SKM-1 treated with dmso at 0.1 percent for 144 hours (cell line): ENCODE results near the gene ACSL6.

Experiments used
- DNase-seq: peaks from one replicate; lab custom pipeline; 2025; ENCODE audit not compliant: unreplicated experiment; lab: John Stamatoyannopoulos, UW

Gene ACSL6

DNA sequence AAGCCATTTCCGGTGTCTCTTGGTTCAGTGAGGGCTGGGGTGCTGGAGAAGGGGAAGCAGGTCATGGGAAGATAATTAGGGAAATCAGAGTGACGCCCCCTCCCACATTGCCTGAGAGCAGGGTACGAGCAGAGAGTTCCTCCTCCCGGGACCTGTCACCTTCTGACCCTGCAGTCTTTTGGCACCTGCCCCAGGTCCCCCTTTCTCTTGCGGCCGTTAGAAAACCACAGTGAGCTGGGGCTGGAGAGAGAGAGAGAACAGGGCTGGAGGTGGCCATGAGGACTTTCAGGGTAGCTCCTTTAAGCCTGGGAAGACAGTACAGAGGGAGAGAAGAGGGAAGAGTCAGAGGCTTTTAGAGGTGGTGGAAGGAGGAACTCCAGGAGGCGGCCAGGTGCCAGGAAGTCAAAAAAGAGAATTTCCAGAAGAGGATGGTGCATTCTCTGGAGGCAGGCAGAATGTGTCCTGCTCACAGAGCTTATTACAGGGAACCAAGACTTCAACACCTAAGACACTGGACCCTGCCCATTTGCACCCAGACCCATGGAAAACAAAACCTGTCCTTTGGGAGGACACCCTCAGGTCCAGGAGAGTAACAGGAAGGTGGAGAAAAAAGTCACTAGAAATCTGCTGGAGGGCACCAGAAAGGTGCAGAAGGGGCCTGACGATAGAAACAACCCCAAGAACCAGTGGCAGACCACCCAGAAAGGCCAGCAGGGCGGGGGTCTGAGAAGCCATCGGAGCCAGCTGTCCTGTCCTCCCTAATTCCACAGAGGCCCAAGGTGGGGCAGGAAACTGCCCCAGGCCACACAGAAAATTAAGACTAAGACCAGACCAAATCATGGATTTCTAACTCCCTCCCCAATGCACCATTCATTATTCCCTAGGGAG is 6.5 kb upstream of the ACSL6 start:
- peak; percentile 3 for DNase-seq

DNA sequence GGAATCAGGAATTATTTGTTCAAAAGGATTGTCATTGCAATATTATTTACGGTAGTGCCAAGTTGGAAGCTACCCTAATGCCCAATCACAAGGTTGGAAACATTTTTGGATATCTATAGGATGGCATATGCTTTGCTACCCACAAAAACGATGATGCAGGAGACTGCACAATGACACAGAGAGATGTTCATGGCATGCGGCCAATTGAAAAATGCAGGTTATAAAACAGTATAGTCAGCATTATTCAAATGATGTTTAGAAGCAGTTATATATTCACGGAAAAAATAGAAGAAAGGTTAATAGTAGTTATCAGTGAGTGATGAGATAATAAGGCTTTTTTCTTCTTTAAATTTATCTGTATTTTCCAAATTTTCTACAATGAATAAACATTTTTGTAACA is 5.9 kb upstream of the ACSL6 start:
- DNase-seq = no peak

DNA sequence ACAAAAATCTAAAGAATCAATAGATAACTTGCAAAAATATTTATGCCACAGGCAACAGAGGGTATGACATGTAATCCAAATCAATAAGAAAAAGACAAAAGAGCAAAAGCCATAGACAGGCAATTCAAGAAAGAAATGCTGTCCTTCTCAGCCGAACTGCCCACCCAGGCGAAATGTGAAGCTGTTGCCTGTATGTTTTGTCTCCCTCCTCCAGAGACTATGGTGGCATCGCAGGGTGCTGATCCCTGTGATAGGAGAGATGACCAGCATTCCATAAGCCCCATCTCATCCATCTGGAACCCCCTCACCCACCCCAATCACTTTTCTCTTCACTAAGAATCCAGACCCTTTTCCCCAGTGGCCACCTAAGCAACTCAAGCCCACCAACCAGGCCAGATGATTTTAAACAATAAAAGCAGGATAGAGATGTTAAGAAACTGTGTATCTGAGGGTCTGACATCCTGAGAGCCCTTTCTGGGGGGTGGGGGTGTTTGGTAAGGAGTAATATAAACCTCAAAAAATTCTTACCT is 5.3 kb upstream of the ACSL6 start:
- DNase-seq = no peak

DNA sequence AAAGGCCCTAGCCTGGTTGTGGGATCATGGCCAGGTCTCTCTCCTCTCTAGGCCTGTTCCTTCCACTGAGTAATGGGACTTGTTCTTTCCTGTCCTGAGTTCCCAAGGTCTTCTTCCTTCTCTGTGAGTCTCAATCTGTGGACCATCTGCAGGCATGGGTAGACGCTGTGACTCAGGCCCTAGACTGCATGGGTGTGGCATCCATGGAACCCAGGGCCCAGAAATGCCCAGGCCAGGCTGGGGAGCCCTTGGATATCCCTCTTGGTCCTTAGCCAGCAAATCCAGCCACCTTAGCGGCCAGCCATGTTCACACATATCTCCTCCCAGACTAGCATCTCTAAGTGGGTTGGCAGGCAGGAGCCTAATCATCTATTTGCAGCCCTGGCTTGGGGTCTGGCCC is 2.3 kb upstream of the ACSL6 start:
- no peak for DNase-seq

DNA sequence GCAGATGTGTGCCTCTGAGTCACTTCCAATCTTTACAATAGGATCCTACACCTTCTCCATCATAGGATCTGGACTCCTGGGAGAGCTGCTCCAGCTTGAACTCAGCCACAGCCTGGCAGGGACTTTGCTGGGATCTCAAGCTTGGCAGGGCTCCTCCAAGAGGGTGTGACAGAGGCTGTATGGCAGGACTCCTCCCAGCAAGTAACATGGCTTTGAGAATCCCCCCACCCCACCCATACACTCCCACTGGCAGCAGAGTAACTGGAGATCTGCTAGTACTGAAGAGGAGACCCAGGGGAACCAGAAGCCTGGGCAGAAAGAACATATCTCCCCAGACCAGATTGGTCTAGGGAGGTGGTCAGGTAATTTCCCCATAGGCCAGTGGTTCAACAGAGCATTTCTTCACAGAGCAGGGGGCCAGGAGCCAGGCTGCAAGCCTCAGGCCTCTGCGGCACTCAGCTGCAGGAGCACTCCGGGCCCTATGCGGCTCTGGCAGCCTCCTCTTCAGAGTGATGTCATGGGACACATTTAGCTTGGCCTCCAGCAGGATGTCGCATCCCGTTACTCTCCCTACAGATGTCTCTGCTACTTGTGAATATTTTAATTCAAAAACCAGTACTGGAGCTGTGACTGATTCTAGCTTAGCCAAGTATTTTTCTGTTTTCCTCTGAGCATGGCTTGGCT is 1.7 kb upstream of the ACSL6 start:
- no peak for DNase-seq

DNA sequence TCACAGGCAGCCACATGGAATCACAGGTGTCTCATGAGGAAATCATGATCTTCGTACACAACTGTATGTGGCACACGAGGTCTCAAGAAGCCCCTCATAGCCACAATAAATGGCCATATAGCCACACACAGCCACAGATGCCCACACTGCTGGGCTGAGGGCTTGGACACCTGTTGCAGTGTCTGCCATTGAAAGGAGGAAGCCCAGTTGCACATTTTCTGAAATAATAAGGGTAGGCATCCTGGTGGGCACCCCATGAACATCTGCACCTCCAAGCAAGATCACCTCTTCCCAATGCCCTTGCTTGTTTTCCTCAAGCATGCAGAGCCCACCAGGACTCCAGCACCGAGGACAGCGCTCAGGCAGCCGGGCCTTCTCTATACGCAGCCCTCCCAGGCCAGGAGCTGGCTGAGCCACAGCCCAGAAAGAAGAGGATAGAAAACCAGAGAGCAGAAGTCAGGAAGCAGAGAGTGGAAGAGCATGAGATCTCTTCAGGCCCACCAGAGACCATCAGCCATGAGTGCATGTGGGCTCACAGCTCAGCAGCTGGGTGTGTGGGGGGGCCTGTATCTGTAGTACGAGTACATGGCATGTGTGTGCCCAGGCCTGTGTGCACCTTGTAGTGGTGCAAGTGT is 1.0 kb upstream of the ACSL6 start:
- DNase-seq = no peak

DNA sequence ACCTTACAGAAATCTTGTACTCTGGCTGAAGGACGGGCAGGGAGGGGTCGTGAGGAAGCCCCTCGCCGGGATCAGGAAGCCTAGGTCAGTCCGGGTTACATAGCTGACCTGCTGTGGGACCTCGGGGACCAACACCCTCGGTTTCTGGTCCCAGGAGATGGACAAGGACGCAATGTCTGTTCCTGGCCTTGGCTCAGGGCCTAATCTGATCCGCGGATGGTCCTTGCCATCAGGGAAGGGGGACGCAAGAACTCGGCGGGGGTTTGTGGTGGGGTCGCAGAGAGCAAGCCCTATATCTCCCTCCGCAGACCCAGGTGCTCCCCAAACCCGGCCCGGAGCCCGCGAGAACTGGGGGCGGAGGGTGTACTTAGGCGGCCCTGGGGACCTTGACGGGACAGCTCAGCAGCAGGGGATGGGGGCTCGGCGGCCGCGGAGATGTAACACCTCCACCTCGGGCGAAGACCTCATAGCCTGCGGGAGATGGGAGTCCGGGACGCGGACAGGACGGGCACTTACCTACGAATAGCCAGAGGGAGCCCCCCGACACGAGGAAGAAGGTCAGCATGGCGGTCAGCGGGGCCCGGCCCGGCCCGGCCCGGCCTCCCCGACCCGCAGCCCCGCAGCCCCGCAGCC is 353 bp downstream of the ACSL6 start:
- DNase-seq = no peak

DNA sequence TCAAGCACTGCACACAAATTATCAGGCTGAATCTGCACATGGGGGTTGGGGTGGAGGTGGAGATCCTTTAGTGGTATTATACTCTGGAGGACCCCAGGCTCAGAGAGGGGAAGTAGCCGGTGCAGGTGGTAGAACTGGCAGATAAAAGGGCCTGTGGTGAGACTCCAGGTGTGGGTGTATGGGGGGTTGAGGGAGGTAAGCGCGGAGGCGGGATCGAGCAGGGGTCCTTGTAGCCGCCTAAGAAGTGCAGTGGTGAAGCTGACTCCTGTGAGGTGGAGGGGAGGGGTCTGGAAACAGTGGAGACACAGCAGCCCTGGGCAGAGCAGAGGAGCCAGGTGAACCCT is 841 bp downstream of the ACSL6 start:
- no peak for DNase-seq

DNA sequence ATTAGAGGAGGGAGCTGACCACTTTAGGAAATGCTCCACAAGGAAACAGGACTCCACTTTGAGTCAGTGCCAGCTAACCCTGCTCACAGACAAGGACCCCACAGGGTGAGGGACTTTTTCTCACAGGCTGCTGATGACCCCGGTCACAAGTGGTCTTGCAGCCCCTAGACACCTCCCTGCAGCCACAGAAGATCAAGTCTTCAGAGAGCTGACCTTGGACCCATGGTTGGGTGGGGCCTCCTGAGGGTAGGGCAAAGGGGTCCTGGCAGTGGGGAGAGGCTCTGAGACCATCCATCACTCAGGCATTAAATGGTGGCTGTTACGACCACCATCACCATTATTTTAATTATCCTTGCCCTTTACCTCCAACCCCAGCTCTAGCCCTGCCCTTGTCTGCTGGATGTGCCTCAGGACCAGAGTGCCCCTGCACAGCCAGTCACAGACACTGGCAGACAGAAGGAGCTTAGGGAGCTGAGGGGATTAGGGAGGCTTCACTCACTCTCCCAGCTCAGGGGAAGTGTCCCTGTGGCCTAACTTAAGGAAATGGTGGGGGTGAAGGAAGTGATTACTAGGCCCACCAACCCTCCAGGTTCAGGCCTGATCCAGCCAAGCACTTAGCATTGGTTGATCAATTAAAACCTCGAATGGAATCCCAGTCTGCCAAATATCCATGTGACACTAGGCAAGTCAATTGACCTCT is 1.6 kb downstream of the ACSL6 start:
- no peak for DNase-seq

DNA sequence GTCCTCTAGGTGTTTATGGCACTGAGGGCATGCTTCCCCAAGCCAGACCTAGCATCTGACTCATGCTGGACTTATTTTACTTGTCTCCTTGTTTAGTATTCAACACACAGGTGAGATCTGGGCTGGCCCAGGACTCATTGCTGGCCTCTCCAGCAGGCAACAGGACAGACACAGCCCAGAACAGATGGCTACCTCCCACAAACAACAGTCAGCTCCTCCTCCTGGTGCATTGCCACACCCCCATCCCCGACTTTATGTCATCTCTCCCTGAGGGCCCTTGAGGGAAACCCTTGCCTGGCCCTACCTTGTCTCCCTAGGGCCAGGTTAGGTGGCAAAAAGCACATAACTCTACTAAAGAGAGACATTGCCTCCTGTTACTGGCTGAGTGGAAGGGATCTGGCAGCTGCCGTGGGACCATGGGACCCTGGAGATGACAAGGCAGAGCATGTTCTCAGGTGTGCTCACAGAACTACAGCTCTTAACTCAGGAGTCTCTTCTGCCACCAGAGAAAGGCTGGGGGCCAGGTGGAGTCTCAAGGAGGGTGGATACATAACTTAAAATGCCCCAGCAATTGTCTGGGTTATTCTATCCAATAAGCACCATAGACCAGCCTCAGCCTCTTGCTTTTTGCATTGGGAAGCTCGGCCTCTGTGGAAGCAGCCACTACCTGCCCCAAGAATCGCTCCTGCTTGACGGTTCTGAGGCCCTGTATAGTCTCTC is 2.3 kb downstream of the ACSL6 start:
- DNase-seq = no peak

DNA sequence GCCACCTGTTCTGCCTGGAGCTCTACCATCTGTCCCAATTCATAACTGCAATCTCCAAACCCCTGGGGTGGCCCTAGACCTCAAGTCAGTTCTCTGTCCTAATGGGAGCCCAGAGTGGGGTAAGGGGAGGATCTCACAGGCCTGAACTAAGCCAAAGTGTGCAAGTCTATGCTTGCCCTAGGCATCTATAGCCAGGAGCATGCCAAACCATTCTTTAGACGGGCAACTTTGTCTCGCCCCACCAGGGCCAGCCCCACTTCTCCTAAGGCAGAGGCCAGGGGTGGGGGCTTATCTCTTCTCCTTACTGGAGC is 3.3 kb downstream of the ACSL6 start:
- DNase-seq = no peak

DNA sequence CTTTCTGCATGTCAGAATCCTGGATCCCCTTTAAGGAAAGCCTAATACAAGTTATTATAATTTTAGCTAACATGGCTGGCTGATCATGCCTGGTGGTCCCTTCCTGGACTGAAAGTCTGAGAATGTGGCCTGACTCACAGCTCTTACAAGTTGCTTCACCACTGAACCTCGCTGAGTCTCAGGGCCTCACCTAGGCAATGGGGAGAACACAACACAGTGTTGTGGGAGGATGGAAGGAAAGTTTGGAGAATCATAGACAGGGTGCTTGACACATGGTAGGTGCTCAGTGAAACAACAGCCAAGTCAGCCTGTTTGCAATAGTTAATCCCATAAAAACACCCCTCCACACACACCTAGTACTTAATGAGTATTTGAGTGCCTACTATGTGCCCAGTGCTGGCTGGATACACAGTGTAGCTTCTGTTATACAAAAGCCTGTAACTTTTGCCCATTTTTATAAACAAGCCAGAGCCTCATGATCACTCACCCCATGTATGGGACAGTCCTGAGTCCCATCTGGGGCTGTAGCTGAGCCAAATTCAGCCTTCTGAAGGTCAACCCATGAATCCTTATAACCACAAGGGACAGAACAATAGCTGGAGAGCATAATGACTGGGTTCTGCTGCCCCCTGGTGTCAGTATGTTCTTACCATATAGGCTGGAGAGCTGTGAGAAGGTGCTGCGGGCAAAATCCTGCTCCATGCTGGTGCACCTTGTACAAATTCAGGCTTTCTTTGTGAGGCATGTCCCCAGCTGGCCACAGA is 3.9 kb downstream of the ACSL6 start:
- DNase-seq = peak; percentile 73

DNA sequence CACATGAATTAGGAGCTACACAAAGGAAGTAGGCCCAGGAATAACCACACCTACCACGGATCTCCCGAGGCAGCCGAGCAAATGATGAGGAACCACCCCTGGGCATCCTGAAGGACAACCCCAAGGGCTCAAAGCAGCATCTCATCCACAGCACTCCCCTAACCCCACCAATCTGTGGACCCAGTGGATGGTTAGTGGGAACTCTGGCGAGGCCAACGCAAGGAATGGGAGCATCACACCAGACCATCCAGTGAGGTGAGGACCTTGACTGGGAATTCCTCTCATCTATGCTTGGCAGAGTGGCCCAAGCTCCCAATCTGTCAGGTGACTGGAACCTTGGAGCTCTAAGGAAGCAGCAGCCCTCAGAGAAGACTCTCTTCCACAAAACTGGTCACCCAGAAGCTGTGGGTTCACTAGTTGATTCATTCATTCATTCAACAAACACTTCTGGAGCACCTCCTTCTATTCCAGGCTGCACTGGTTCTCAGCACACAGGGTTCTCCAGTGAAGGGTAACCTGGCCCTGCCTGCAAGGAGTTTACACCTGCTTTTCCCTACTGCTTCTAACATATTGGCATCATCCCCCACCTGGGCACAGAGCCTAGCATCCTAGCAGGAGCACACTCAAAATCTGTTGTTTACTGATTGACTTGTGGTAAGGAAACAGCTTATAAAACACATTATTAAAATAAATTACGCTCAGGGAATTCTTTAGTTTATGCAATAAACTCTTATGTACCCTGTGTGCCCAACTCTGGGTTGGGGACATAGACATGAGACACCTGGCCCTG is 4.9 kb downstream of the ACSL6 start:
- no peak for DNase-seq

DNA sequence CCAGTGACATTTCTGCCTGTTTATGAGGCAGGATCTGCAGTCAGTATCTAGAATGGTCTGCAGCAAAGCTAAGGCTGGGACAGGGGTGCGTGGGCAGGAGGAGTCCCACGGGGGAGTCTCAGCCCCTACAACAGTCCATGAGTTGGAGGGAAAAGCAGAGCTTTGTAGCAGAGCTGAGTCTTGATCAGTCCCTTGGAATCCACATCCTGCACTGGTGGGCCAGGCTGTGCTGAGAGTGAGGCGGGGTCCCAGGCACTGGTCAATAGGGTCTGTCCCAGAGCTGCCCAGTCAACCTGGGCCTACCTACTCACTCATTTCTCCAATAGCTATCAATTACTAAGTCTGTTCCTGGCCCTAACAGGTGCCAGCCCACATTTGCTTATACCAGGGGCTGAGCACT is 5.9 kb downstream of the ACSL6 start:
- DNase-seq = no peak

DNA sequence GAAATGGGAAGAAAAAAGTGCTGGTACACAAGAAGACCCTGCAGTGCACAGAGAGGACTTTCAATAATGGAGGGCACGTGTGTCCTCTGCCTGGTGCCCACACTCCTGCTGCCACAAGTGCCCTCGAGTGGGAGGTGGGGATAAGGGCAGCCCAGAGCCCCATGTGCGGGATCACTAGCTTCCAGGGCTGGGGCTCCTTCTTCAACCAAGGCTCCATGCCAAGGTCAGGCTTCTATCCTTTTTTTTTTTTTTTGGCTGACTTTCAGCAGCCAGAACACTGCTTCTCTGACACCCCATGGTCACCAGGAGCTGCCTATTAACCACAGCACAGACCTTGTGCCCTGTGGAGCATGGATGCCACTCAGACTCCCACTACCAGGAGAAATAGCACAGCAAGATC is 7.5 kb downstream of the ACSL6 start:
- DNase-seq = no peak

DNA sequence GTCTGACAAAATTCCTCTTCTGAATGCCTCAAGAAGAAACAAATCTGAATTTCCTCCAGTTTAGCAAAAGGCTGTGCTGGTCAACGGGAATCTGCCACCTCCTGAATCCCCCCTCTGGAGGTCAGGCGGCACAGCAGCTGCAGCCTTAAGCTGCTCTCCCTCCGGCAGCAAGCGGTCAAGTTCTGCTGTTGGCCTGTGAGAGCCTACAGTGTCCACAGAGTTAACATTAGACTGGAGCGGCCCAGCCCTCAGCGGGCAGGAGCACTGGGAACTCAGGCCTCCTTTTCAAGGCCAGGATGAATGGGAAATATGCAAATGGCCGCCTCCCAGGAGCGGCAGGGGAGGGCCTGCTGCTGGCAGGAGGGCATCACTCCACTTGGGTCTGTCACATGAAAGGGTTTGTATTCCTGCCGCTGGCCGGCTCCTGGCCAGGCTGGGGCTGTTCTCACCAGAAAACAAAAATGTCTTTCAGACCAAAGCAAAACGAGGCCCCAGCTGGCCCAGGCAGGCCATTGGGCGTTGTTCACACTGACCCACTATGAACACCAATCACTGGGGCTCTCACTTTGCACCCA is 8.2 kb downstream of the ACSL6 start:
- DNase-seq = no peak

DNA sequence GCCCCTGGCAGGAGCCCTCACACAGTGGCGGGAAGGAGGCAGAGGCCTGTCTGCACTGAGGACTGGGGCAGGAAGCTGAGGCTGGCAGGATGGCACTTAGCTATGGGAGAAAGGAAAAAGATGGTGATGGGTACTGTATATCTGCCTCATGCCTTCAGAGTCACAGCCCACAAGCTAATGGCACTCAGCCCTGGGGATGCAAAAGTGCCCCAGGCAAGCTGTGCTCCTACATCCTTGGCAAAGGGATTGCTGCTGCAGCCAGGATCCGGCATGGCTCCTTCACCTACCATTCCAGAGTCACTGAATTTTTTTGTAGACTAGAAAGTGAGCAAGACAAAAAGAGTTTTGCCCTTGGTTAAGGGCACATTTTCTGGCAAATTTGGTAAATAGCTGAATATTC is 8.7 kb downstream of the ACSL6 start:
- DNase-seq = no peak
